GM12892 (cell line): ENCODE data around the gene FAM98C.

Experiments used
- POLR2AphosphoS5 ChIP-seq: IDR thresholded peaks from 2 replicates; pipeline ENCODE4 v1.6.1; 2011; ENCODE audit warnings: low read depth, low read length, control low read depth
- TAF1 ChIP-seq: IDR thresholded peaks from 2 replicates; pipeline ENCODE4 v1.6.1; 2011; ENCODE audit warnings: low read depth, mild to moderate bottlenecking, control low read depth, low read length, borderline replicate concordance

DNA sequence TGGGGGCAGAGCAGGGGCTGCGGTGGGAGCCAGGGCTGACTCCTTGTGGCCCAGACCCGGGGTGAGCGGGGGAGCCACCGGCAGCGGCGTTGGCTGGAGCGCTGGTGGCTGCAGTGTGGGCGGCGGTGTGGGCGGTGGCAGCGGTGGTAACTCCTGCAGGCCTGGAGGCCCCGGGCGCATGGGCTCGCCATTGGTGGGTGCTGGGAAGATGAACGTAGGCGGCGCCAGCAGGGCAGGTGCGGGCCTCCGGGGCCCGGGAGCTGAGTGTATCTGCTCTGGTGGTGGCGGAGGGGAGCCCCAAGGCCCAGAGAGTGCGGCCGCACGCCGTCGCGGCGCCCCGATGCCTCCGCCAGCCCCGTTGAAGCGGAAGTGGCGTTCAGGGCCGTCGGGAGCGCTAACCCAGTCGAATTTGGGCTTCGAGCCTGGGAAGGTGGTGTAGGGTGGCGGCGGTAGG is 17.1 kb upstream of the FAM98C start:
- TF ChIP-seq POLR2AphosphoS5 (no peak), TAF1 (no peak)
